Panc1 (cell line): Measurements from ENCODE around the gene RAB8A. TPM values are rescaled to one million over a fixed set of nuclear protein-coding genes. Genes with fewer than 3 reads are reported as not detected.

Source experiments
- ATAC-seq: fragments of 200-7000 bp; cut with Tn5 transposase; 2 replicates; pipeline ENCODE4 v1.9.1; 2020; ENCODE audit warnings: mild to moderate bottlenecking, moderate library complexity
- BruUV-seq: library from RNA; stranded (reverse); fragments of 400-500 nt; replicated peaks from 2 replicates; lab custom pipeline; 2021; lab: Mats Ljungman, UMichigan
- CTCF ChIA-PET: fragments of 300-600 bp; sonication (Branson Sonifier 250); formaldehyde crosslinking; loops from one replicate; lab custom pipeline; 2022; ENCODE audit warnings: antibody characterized with exemption; lab: Charles Lee
- POLR2A ChIA-PET: fragments of 300-600 bp; sonication (Branson Sonifier 250); formaldehyde crosslinking; loops from one replicate; lab custom pipeline; 2022; ENCODE audit warnings: antibody characterized with exemption; lab: Charles Lee
- DNase-seq: peaks from one replicate; pipeline ENCODE4 v3.0.0-alpha.2; 2010; ENCODE audit warnings: low read depth, low spot score
- H3K27ac ChIP-seq: 2 replicates; pipeline ENCODE4 v1.5.1; 2011; ENCODE audit warnings: mild to moderate bottlenecking, low read length, inconsistent platforms
- H3K27me3 ChIP-seq: fragments of 200-500 bp; sonication (Bioruptor generic); 2 replicates; pipeline ENCODE4 v1.6.0; 2014; ENCODE audit warnings: low read length, inconsistent platforms; ENCODE audit not compliant: control insufficient read depth, insufficient read depth
- H3K36me3 ChIP-seq: fragments of 200-500 bp; sonication (Bioruptor generic); 2 replicates; pipeline ENCODE4 v1.5.1; 2014; ENCODE audit warnings: inconsistent platforms, mild to moderate bottlenecking, low read length, moderate library complexity; ENCODE audit not compliant: control insufficient read depth, insufficient read depth
- H3K4me1 ChIP-seq: 2 replicates; pipeline ENCODE4 v1.5.1; 2011; ENCODE audit warnings: inconsistent platforms, mild to moderate bottlenecking, low read length, moderate library complexity; ENCODE audit not compliant: control insufficient read depth, insufficient read depth
- H3K4me3 ChIP-seq, 2 experiments: 2 replicates each; pipeline ENCODE4 v1.5.1; 2011 to 2012; ENCODE audit warnings: low read depth in 2 of 2, low read length in 2 of 2, mild to moderate bottlenecking in 2 of 2, inconsistent platforms in 1 of 2, moderate library complexity in 1 of 2
- H3K9me3 ChIP-seq: fragments of 200-500 bp; sonication (Bioruptor generic); 2 replicates; pipeline ENCODE4 v1.5.1; 2014; ENCODE audit warnings: low read depth, mild to moderate bottlenecking, inconsistent platforms, low read length, moderate library complexity; ENCODE audit not compliant: control insufficient read depth, insufficient read depth
- POLR2AphosphoS5 ChIP-seq: IDR thresholded peaks from 2 replicates; pipeline ENCODE4 v1.6.1; 2012; ENCODE audit warnings: mild to moderate bottlenecking, low read depth, low read length, moderate library complexity
- SIN3A ChIP-seq: IDR thresholded peaks from 2 replicates; pipeline ENCODE4 v1.6.1; 2012; ENCODE audit warnings: low read depth, mild to moderate bottlenecking, low read length, moderate library complexity, borderline replicate concordance; ENCODE audit not compliant: insufficient read depth
- TCF7L2 ChIP-seq: IDR thresholded peaks from 2 replicates; pipeline ENCODE4 v1.6.1; 2011; ENCODE audit warnings: mild to moderate bottlenecking, low read depth, low read length, inconsistent platforms
- in situ Hi-C: cut with HindIII; loops from 2 replicates; pipeline ENCODE4 v1.10.0; 2016; ENCODE audit warnings: low sequenced_read_pairs, low pct_unique_long_range_greater_than_20kb
- intact Hi-C: fragments of 100-400 bp; cut with micrococcal nuclease; formaldehyde crosslinking; loops from one replicate; pipeline ENCODE4 v1.10.0; 2022; ENCODE audit not compliant: unreplicated experiment
- total RNA-seq: library from RNA; stranded (reverse); gene quantifications from one replicate; pipeline ENCODE4 v1.2.1, GENCODE V29; 2021; ENCODE audit not compliant: unreplicated experiment
- TF ChIP-seq, protein P1 (sequence below): fragments of 450-650 bp; IDR thresholded peaks from 2 replicates; pipeline ENCODE4 v1.5.1; 2017; ENCODE audit warnings: mild to moderate bottlenecking
- TF ChIP-seq, protein P2 (sequence below), 2 experiments: IDR thresholded peaks; 2 replicates each; pipeline ENCODE4 v1.6.1; 2011 to 2012; ENCODE audit warnings: low read depth in 2 of 2, control low read depth in 1 of 2, low read length in 1 of 2, mild to moderate bottlenecking in 1 of 2, moderate library complexity in 1 of 2; ENCODE audit not compliant: insufficient read depth in 1 of 2

RAB8A gene
- total RNA-seq, 1 experiment from 2014 or later, result 75.8 TPM

DNA sequence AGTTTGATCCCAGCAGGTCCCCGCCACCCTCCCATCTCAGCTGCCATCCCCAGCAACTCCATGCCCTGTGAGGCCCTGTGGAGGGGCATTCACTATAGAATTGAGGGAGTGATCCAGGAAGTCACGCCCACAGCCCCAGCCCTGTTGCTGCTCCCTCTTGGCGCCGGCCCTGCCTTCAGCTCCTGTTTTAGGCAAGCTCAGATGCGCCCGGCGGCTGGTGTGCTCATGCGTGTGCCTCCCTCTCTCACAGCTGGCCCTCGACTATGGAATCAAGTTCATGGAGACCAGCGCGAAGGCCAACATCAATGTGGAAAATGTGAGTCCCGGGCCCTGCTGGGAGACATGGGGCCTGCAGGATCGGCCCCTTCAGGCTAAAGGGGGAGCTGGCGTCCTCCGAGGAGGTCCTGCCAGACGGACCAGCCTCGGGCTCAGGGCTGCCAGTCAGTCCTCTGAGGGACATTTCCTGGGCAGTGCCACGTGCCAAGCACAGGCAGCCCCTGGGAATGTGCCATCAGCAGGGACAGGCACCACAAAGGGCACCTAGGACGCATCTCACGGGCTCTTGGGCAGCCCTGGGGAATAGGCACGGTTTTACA lies 16.2 kb downstream of the RAB8A start:
- ATAC-seq (no peak), DNase-seq (no peak)
- Histone ChIP-seq H3K4me1 (no peaks in the 10 kb centered on the region), H3K4me3 (no peak overlapping the region), H3K9me3 (no peaks in the 10 kb centered on the region), H3K27ac (no peak overlapping the region), H3K36me3 (0 out of 2 replicates have a peak, but pooled peaks cover 2% of the 10 kb centered on the region), H3K27me3 (no peaks in the 10 kb centered on the region)
- CTCF ChIA-PET, result no interaction called here
- BruUV-seq, result no TSS peak
- in situ Hi-C loops, result no loop called here
- intact Hi-C loops, result no loop called here
- POLR2A ChIA-PET, result no interaction called here
- TF ChIP-seq TCF7L2, result no peak
- no peak for TF ChIP-seq SIN3A
- no peak for TF ChIP-seq POLR2AphosphoS5
- TF ChIP-seq, protein P1, sequence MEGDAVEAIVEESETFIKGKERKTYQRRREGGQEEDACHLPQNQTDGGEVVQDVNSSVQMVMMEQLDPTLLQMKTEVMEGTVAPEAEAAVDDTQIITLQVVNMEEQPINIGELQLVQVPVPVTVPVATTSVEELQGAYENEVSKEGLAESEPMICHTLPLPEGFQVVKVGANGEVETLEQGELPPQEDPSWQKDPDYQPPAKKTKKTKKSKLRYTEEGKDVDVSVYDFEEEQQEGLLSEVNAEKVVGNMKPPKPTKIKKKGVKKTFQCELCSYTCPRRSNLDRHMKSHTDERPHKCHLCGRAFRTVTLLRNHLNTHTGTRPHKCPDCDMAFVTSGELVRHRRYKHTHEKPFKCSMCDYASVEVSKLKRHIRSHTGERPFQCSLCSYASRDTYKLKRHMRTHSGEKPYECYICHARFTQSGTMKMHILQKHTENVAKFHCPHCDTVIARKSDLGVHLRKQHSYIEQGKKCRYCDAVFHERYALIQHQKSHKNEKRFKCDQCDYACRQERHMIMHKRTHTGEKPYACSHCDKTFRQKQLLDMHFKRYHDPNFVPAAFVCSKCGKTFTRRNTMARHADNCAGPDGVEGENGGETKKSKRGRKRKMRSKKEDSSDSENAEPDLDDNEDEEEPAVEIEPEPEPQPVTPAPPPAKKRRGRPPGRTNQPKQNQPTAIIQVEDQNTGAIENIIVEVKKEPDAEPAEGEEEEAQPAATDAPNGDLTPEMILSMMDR, result no peak
- TF ChIP-seq, protein P2, sequence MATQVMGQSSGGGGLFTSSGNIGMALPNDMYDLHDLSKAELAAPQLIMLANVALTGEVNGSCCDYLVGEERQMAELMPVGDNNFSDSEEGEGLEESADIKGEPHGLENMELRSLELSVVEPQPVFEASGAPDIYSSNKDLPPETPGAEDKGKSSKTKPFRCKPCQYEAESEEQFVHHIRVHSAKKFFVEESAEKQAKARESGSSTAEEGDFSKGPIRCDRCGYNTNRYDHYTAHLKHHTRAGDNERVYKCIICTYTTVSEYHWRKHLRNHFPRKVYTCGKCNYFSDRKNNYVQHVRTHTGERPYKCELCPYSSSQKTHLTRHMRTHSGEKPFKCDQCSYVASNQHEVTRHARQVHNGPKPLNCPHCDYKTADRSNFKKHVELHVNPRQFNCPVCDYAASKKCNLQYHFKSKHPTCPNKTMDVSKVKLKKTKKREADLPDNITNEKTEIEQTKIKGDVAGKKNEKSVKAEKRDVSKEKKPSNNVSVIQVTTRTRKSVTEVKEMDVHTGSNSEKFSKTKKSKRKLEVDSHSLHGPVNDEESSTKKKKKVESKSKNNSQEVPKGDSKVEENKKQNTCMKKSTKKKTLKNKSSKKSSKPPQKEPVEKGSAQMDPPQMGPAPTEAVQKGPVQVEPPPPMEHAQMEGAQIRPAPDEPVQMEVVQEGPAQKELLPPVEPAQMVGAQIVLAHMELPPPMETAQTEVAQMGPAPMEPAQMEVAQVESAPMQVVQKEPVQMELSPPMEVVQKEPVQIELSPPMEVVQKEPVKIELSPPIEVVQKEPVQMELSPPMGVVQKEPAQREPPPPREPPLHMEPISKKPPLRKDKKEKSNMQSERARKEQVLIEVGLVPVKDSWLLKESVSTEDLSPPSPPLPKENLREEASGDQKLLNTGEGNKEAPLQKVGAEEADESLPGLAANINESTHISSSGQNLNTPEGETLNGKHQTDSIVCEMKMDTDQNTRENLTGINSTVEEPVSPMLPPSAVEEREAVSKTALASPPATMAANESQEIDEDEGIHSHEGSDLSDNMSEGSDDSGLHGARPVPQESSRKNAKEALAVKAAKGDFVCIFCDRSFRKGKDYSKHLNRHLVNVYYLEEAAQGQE (IDR thresholded peaks at IDR 0.05; ENCODE audit: insufficient read depth in 1 of 2, low read depth in 2 of 2, low read length in 1 of 2), result no peak

DNA sequence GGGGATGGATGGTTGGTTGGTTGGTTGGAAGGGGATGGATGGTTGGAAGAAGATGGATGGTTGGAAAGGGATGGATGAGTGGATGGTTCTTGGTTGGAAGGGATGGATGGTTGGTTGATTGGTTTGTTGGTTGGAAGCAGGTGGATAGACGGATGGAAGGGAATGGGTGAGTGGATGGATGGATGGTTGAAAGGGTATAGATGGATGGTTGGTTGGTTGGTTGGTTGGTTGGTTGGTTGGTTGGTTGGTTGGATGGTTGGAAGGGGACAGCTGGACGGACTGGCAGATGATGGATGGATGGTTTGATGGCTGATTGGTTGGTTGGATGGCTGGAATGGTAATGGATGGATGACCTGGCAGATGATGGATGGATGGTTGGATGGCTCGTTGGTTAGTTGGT lies 20.0 kb downstream of the RAB8A start:
- H3K4me1 ChIP-seq, result no peaks in the 10 kb centered on the region
- TF ChIP-seq POLR2AphosphoS5, result no peak
- no peak for TF ChIP-seq SIN3A
- TF ChIP-seq, protein P1, result no peak
- TF ChIP-seq TCF7L2, result no peak
- TF ChIP-seq, protein P2 (IDR thresholded peaks at IDR 0.05; ENCODE audit: insufficient read depth in 1 of 2, low read depth in 2 of 2, low read length in 1 of 2), result no peak
- no peak for DNase-seq
- ATAC-seq, result no peak
- 0 out of 2 replicates have a peak, but pooled peaks cover 2% of the 10 kb centered on the region for H3K36me3 ChIP-seq
- in situ Hi-C loops, result no loop called here
- H3K9me3 ChIP-seq, result no peaks in the 10 kb centered on the region
- no peak overlapping the region for H3K27ac ChIP-seq
- ChIA-PET CTCF (no interaction called here), POLR2A (no interaction called here)
- no peak overlapping the region for H3K4me3 ChIP-seq
- no peaks in the 10 kb centered on the region for H3K27me3 ChIP-seq
- BruUV-seq, result no TSS peak
- intact Hi-C loops, result no loop called here
